ENCODE data around the gene PIGP.

PIGP gene

GRCh38 chr21:37101384-37101783 lies 28.5 kb upstream of the PIGP start:
- peak; percentile 45 for DNase-seq (ENCODE audit: low read depth)
- H3K4me3 ChIP-seq (ENCODE audit: low read length), result no peak overlapping the region
- TF ChIP-seq, protein P1, sequence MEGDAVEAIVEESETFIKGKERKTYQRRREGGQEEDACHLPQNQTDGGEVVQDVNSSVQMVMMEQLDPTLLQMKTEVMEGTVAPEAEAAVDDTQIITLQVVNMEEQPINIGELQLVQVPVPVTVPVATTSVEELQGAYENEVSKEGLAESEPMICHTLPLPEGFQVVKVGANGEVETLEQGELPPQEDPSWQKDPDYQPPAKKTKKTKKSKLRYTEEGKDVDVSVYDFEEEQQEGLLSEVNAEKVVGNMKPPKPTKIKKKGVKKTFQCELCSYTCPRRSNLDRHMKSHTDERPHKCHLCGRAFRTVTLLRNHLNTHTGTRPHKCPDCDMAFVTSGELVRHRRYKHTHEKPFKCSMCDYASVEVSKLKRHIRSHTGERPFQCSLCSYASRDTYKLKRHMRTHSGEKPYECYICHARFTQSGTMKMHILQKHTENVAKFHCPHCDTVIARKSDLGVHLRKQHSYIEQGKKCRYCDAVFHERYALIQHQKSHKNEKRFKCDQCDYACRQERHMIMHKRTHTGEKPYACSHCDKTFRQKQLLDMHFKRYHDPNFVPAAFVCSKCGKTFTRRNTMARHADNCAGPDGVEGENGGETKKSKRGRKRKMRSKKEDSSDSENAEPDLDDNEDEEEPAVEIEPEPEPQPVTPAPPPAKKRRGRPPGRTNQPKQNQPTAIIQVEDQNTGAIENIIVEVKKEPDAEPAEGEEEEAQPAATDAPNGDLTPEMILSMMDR (IDR thresholded peaks at IDR 0.05; ENCODE audit: insufficient read depth, low read depth, low read length, missing control alignments), result no peak

GRCh38 chr21:37100316-37100715 lies 27.4 kb upstream of the PIGP start:
- no peak for DNase-seq (ENCODE audit: low read depth)
- TF ChIP-seq, protein P1 (IDR thresholded peaks at IDR 0.05; ENCODE audit: insufficient read depth, low read depth, low read length, missing control alignments), result no peak
- H3K4me3 ChIP-seq (ENCODE audit: low read length), result no peak overlapping the region

DNA sequence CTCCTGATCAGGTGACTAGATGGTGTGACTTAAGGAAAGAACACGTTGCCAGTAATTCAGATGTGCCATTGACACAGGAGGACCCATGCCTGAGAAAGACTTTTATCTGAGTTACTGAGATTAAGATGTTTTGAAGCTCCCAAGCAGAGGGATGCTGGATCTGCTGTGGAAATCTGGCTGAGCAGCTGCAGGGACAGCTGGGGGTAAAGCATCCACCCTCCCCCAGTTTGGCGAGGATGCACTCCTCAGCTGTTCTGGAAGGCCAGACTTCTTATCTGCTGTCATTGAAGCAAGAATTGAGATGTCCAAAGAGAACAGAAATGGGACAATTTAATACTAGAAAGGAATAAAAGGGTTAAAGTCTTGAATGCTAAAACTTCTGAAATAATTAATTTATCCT lies 25.9 kb upstream of the PIGP start:
- TF ChIP-seq, protein P1 (IDR thresholded peaks at IDR 0.05; ENCODE audit: insufficient read depth, low read depth, low read length, missing control alignments), result no peak
- no peak for DNase-seq (ENCODE audit: low read depth)

DNA sequence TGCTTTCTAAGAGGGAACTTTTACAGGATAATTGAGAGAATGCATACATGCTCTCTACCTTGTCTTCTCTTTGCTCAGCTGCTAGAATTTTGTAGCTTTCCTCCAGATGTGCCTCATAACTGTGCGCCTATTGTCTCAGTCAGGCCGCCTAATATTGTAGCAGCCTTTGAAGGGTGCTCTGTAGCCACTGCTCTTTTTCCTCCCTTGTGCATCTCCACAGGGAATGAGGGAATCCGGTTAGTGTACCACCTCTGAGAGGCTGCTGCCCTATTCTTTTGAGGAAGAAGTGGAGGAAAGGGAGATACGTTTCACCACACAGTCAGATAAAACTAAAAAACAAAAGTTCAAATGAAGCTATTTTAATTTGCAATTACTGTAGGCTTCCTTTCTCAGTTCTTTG lies 22.9 kb upstream of the PIGP start:
- H3K4me3 ChIP-seq (ENCODE audit: low read length), result no peak overlapping the region
- TF ChIP-seq, protein P1 (IDR thresholded peaks at IDR 0.05; ENCODE audit: insufficient read depth, low read depth, low read length, missing control alignments), result no peak
- DNase-seq (ENCODE audit: low read depth), result no peak

More for the DNA sequence above, 25.9 kb upstream of the PIGP start:
- no peak overlapping the region for H3K4me3 ChIP-seq (ENCODE audit: low read length)

GRCh38 chr21:37093977-37094376 lies 21.1 kb upstream of the PIGP start:
- DNase-seq (ENCODE audit: low read depth), result no peak
- TF ChIP-seq, protein P1 (IDR thresholded peaks at IDR 0.05; ENCODE audit: insufficient read depth, low read depth, low read length, missing control alignments), result no peak
- H3K4me3 ChIP-seq (ENCODE audit: low read length), result no peak overlapping the region

- no peak overlapping the region for H3K4me3 ChIP-seq (ENCODE audit: low read length)
- TF ChIP-seq, protein P1 (IDR thresholded peaks at IDR 0.05; ENCODE audit: insufficient read depth, low read depth, low read length, missing control alignments), result no peak
- DNase-seq (ENCODE audit: low read depth), result no peak
These were observed 15.4 kb upstream of the PIGP start for GRCh38 chr21:37088186-37088735.

GRCh38 chr21:37087188-37087587 lies 14.3 kb upstream of the PIGP start:
- TF ChIP-seq, protein P1 (IDR thresholded peaks at IDR 0.05; ENCODE audit: insufficient read depth, low read depth, low read length, missing control alignments), result peak; percentile 42
- DNase-seq (ENCODE audit: low read depth), result peak; percentile 75
- no peak overlapping the region for H3K4me3 ChIP-seq (ENCODE audit: low read length)

Data from epithelial cell of esophagus (primary cell).